Measurements from ENCODE around the gene DNAH10.

DNAH10 gene

DNA sequence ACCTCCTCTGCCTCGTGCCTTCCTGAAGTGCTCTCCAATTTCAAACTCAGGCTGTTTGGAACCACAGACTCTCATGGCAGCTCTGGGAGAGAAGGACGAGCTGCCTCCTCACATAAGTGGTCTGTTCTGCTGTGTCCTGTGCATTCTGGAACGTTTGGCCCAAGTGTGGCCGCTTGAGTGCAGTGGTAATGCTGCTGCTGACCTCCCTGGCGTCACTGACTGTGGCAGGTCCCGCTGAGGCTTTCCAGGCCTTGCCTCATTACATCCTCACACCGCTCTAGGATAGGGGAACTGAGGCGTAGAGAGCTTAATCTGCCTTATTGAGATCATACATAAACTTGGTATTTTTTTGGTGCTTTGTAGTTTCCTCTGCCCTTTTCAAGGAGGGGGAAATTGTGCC, 196.4 kb downstream of the DNAH10 start (continued):
- TF ChIP-seq ZBTB21 (tag by site-specific recombination; IDR thresholded peaks at IDR 0.05), result no peak
- TF ChIP-seq ZNF138 (tag by site-specific recombination; IDR thresholded peaks at IDR 0.05; ENCODE audit: borderline replicate concordance), result no peak
- no peak for TF ChIP-seq ZBTB7A (tag by site-specific recombination; IDR thresholded peaks at IDR 0.05; ENCODE audit: low read depth)
- no peak for TF ChIP-seq ZNF600 (tag by site-specific recombination; IDR thresholded peaks at IDR 0.05)
- no peak for TF ChIP-seq ZNF133 (tag by site-specific recombination; IDR thresholded peaks at IDR 0.05)
- TF ChIP-seq ZNF157 (tag by site-specific recombination; IDR thresholded peaks at IDR 0.05), result no peak

- no peak overlapping the region for H3K27ac ChIP-seq (ENCODE audit: extremely low read depth, low read depth, low read length)
- H3K9me3 ChIP-seq (ENCODE audit: control insufficient read depth, insufficient read depth, low read depth, low read length), result no peaks in the 10 kb centered on the region
- H3K36me3 ChIP-seq (ENCODE audit: control insufficient read depth in 2 of 2, insufficient read depth in 1 of 2, low read length in 2 of 2), result no peaks in the 10 kb centered on the region
- POLR2A ChIA-PET, result interaction anchor here (0.5 kb wide), 1 partner anchor 70 kb away, joined by 3 read pairs; no protein-coding TSS in a partner anchor
- no peak for TF ChIP-seq ZBTB48 (tag by site-specific recombination; IDR thresholded peaks at IDR 0.05)
- TF ChIP-seq ZSCAN16 (tag by site-specific recombination; IDR thresholded peaks at IDR 0.05), result no peak
- no peak for TF ChIP-seq ZNF416 (tag by site-specific recombination; IDR thresholded peaks at IDR 0.05)
- no peak for TF ChIP-seq ZNF133 (tag by site-specific recombination; IDR thresholded peaks at IDR 0.05)
- TF ChIP-seq ZNF530 (tag by site-specific recombination; IDR thresholded peaks at IDR 0.05; ENCODE audit: low read depth), result no peak
- no peak overlapping the region for H3K4me3 ChIP-seq (ENCODE audit: low read depth, low read length)
- H3K4me1 ChIP-seq (ENCODE audit: control insufficient read depth, insufficient read depth, low read length), result peaks cover 4% of the 10 kb centered on the region; the same call in 1 of the 2 replicates
- CTCF ChIA-PET, result interaction anchor here (0.6 to 0.7 kb wide), 2 partner anchors 53 to 1025 kb away, joined by 3 to 5 read pairs; no protein-coding TSS in a partner anchor
These were observed 196.8 kb downstream of the DNAH10 start for GRCh38 chr12:123958876-123959275.

- Histone ChIP-seq H3K27ac (ENCODE audit: extremely low read depth, low read depth, low read length) (no peak overlapping the region), H3K9me3 (ENCODE audit: control insufficient read depth, insufficient read depth, low read depth, low read length) (no peaks in the 10 kb centered on the region), H3K36me3 (ENCODE audit: control insufficient read depth in 2 of 2, insufficient read depth in 1 of 2, low read length in 2 of 2) (no peaks in the 10 kb centered on the region), H3K4me1 (ENCODE audit: control insufficient read depth, insufficient read depth, low read length) (peaks cover 4% of the 10 kb centered on the region; the same call in 1 of the 2 replicates), H3K4me3 (ENCODE audit: low read depth, low read length) (no peak overlapping the region)
- ChIA-PET POLR2A (no interaction called here), CTCF (interaction anchor here (0.6 to 2.0 kb wide), 3 partner anchors 54 to 73 kb away, joined by 3 to 7 read pairs (median 6); no protein-coding TSS in a partner anchor)
- TF ChIP-seq BCL6B (tag by site-specific recombination; IDR thresholded peaks at IDR 0.05) (peak; percentile 70), SP7 (tag by site-specific recombination; IDR thresholded peaks at IDR 0.05) (0 out of 2 replicates have a peak, but pooled peaks have one; percentile 46), ZNF394 (tag by site-specific recombination; IDR thresholded peaks at IDR 0.05; ENCODE audit: borderline replicate concordance) (no peak)
These were observed 198.1 kb downstream of the DNAH10 start for GRCh38 chr12:123960029-123960735.

DNA sequence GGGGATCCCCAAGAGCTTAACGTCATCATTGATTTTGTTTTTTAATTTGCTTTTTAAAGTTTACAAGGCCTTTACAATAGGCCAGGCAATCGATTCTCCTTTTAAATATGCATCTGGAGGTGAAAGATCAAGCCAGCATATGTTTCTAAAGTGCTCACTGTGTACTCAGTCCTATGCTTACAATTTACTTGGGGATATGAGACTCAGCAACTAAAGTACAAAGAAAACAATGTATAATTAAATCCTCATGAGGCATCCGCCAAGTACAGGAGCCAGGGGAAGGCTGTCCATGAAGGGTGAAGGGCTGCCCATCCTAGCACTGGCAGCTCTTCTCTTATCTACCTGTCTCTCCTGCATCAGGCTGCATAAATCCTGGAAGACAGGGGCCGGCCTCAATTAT, 198.8 kb downstream of the DNAH10 start:
- ChIA-PET CTCF (interaction anchor here (1.1 to 2.0 kb wide), 2 partner anchors 56 to 72 kb away, joined by 3 to 7 read pairs; no protein-coding TSS in a partner anchor), POLR2A (no interaction called here)
- H3K4me1 ChIP-seq (ENCODE audit: control insufficient read depth, insufficient read depth, low read length), result peaks cover 4% of the 10 kb centered on the region; the same call in 1 of the 2 replicates
- H3K4me3 ChIP-seq (ENCODE audit: low read depth, low read length), result no peak overlapping the region
- H3K27ac ChIP-seq (ENCODE audit: extremely low read depth, low read depth, low read length), result no peak overlapping the region
- no peaks in the 10 kb centered on the region for H3K36me3 ChIP-seq (ENCODE audit: control insufficient read depth in 2 of 2, insufficient read depth in 1 of 2, low read length in 2 of 2)
- no peaks in the 10 kb centered on the region for H3K9me3 ChIP-seq (ENCODE audit: control insufficient read depth, insufficient read depth, low read depth, low read length)
- TF ChIP-seq, protein P1, sequence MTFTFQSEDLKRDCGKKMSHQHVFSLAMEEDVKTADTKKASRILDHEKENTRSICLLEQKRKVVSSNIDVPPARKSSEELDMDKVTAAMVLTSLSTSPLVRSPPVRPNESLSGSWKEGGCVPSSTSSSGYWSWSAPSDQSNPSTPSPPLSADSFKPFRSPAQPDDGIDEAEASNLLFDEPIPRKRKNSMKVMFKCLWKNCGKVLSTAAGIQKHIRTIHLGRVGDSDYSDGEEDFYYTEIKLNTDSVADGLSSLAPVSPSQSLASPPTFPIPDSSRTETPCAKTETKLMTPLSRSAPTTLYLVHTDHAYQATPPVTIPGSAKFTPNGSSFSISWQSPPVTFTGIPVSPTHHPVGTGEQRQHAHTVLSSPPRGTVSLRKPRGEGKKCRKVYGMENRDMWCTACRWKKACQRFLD (tag by site-specific recombination; IDR thresholded peaks at IDR 0.05), result no peak
- TF ChIP-seq ZNF843 (tag by site-specific recombination; IDR thresholded peaks at IDR 0.05) (no peak), ZNF621 (tag by site-specific recombination; IDR thresholded peaks at IDR 0.05) (no peak), ZFP37 (tag by site-specific recombination; IDR thresholded peaks at IDR 0.05) (no peak), ZNF560 (tag by site-specific recombination; IDR thresholded peaks at IDR 0.05; ENCODE audit: borderline replicate concordance) (no peak), ZNF280D (tag by site-specific recombination; IDR thresholded peaks at IDR 0.05) (no peak), ZNF701 (tag by site-specific recombination; IDR thresholded peaks at IDR 0.05) (no peak), ZNF433 (tag by site-specific recombination; IDR thresholded peaks at IDR 0.05; ENCODE audit: low read depth) (no peak)
- TF ChIP-seq, protein P2, sequence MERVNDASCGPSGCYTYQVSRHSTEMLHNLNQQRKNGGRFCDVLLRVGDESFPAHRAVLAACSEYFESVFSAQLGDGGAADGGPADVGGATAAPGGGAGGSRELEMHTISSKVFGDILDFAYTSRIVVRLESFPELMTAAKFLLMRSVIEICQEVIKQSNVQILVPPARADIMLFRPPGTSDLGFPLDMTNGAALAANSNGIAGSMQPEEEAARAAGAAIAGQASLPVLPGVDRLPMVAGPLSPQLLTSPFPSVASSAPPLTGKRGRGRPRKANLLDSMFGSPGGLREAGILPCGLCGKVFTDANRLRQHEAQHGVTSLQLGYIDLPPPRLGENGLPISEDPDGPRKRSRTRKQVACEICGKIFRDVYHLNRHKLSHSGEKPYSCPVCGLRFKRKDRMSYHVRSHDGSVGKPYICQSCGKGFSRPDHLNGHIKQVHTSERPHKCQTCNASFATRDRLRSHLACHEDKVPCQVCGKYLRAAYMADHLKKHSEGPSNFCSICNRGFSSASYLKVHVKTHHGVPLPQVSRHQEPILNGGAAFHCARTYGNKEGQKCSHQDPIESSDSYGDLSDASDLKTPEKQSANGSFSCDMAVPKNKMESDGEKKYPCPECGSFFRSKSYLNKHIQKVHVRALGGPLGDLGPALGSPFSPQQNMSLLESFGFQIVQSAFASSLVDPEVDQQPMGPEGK (tag by site-specific recombination; IDR thresholded peaks at IDR 0.05), result no peak
